H9 (cell line): Measurements from ENCODE around the gene BICD1. TPM values are rescaled to one million over a fixed set of nuclear protein-coding genes. Genes with fewer than 3 reads are reported as not detected.

ENCODE experiments used
- DNase-seq: peaks from one replicate; pipeline ENCODE4 v3.0.0-alpha.2; 2017
- H2AFZ ChIP-seq: one replicate; pipeline ENCODE4 v1.6.1; 2013; ENCODE audit warnings: mild to moderate bottlenecking, low read length, control low read depth, moderate library complexity
- H2AK5ac ChIP-seq: 2 replicates; pipeline ENCODE4 v1.6.1; 2013; ENCODE audit warnings: low read length, control low read depth, mixed read lengths; ENCODE audit not compliant: insufficient read length
- H2BK120ac ChIP-seq: one replicate; pipeline ENCODE4 v1.6.1; 2013; ENCODE audit warnings: low read depth, mild to moderate bottlenecking, low read length, control low read depth, inconsistent platforms; ENCODE audit not compliant: poor library complexity, severe bottlenecking
- H2BK12ac ChIP-seq: 2 replicates; pipeline ENCODE4 v1.6.1; 2013; ENCODE audit warnings: low read length, control low read depth, mixed read lengths, low read depth; ENCODE audit not compliant: insufficient read length
- H2BK15ac ChIP-seq: 2 replicates; pipeline ENCODE4 v1.6.1; 2013; ENCODE audit warnings: low read depth, low read length, control low read depth
- H2BK20ac ChIP-seq: one replicate; pipeline ENCODE4 v1.6.1; 2013; ENCODE audit warnings: low read depth, mild to moderate bottlenecking, low read length, control low read depth, inconsistent platforms; ENCODE audit not compliant: poor library complexity, severe bottlenecking
- H2BK5ac ChIP-seq: 2 replicates; pipeline ENCODE4 v1.6.1; 2013; ENCODE audit warnings: low read length, control low read depth, mixed read lengths; ENCODE audit not compliant: insufficient read length
- H3K14ac ChIP-seq: 2 replicates; pipeline ENCODE4 v1.6.1; 2013; ENCODE audit warnings: low read length, control low read depth; ENCODE audit not compliant: insufficient read depth
- H3K18ac ChIP-seq: 2 replicates; pipeline ENCODE4 v1.6.1; 2013; ENCODE audit warnings: low read depth, mild to moderate bottlenecking, mixed read lengths, low read length, control low read depth; ENCODE audit not compliant: insufficient read length
- H3K23ac ChIP-seq: 2 replicates; pipeline ENCODE4 v1.6.1; 2013; ENCODE audit warnings: low read length, control low read depth, mixed read lengths, low read depth; ENCODE audit not compliant: insufficient read length
- H3K23me2 ChIP-seq: 2 replicates; pipeline ENCODE4 v1.6.1; 2013; ENCODE audit warnings: low read depth, mild to moderate bottlenecking, mixed read lengths, low read length, control low read depth; ENCODE audit not compliant: insufficient read length, poor library complexity, severe bottlenecking
- H3K27ac ChIP-seq: 2 replicates; pipeline ENCODE4 v1.5.1; 2013; ENCODE audit warnings: low read length, control low read depth, mixed read lengths, low read depth; ENCODE audit not compliant: insufficient read length
- H3K27me3 ChIP-seq: 2 replicates; pipeline ENCODE4 v1.6.1; 2013; ENCODE audit warnings: low read length, control low read depth, inconsistent platforms; ENCODE audit not compliant: insufficient read depth
- H3K4ac ChIP-seq: 2 replicates; pipeline ENCODE4 v1.6.1; 2013; ENCODE audit warnings: low read depth, mild to moderate bottlenecking, control low read depth, inconsistent platforms, low read length, moderate library complexity
- H3K4me1 ChIP-seq: 2 replicates; pipeline ENCODE4 v1.6.1; 2013; ENCODE audit warnings: low read length, control low read depth, inconsistent platforms; ENCODE audit not compliant: insufficient read depth
- H3K4me2 ChIP-seq: 2 replicates; pipeline ENCODE4 v1.6.1; 2013; ENCODE audit warnings: low read length, control low read depth, mixed read lengths; ENCODE audit not compliant: insufficient read length, insufficient read depth
- H3K56ac ChIP-seq: 2 replicates; pipeline ENCODE4 v1.6.1; 2013; ENCODE audit warnings: low read depth, mild to moderate bottlenecking, mixed read lengths, low read length, control low read depth; ENCODE audit not compliant: insufficient read length
- H3K79me1 ChIP-seq: 2 replicates; pipeline ENCODE4 v1.6.1; 2013; ENCODE audit warnings: low read depth, mild to moderate bottlenecking, moderate library complexity, low read length, control low read depth, inconsistent platforms; ENCODE audit not compliant: insufficient read depth, poor library complexity, severe bottlenecking
- H3K79me2 ChIP-seq: 2 replicates; pipeline ENCODE4 v1.6.1; 2013; ENCODE audit warnings: low read length, control low read depth, inconsistent platforms; ENCODE audit not compliant: insufficient read depth
- H3K9ac ChIP-seq: 2 replicates; pipeline ENCODE4 v1.6.1; 2013; ENCODE audit warnings: low read length, control low read depth, mixed read lengths; ENCODE audit not compliant: insufficient read length; ENCODE audit errors: extremely low read depth
- H3K9me3 ChIP-seq: one replicate; pipeline ENCODE4 v1.6.1; 2013; ENCODE audit warnings: low read depth, low read length, inconsistent platforms; ENCODE audit not compliant: control insufficient read depth
- H3T11ph ChIP-seq: one replicate; pipeline ENCODE4 v1.6.1; 2013; ENCODE audit warnings: mild to moderate bottlenecking, low read length, control low read depth, inconsistent platforms
- H4K20me1 ChIP-seq: one replicate; pipeline ENCODE4 v1.6.1; 2013; ENCODE audit not compliant: control insufficient read depth, insufficient read length, insufficient read depth
- H4K5ac ChIP-seq: 2 replicates; pipeline ENCODE4 v1.6.1; 2013; ENCODE audit warnings: low read depth, mild to moderate bottlenecking, mixed read lengths, low read length, control low read depth; ENCODE audit not compliant: insufficient read length
- H4K8ac ChIP-seq: replicated peaks from 2 replicates; pipeline ENCODE4 v1.6.1; 2013; ENCODE audit warnings: low read length, control low read depth, mixed read lengths, low read depth; ENCODE audit not compliant: insufficient read length
- H4K91ac ChIP-seq: 2 replicates; pipeline ENCODE4 v1.6.1; 2013; ENCODE audit warnings: low read depth, mild to moderate bottlenecking, moderate library complexity, mixed read lengths, low read length, control low read depth; ENCODE audit not compliant: insufficient read length
- H3K27ac Mint-ChIP-seq, 3 experiments: 2 replicates in 2 of 3; 3 replicates in 1 of 3; pipeline ENCODE4 v1.8.0; 2020 to 2021; ENCODE audit warnings: mixed read lengths in 3 of 3, mild to moderate bottlenecking in 1 of 3, moderate library complexity in 1 of 3
- H3K27me3 Mint-ChIP-seq: 2 replicates; pipeline ENCODE4 v1.8.0; 2021; ENCODE audit warnings: low read depth, mild to moderate bottlenecking, moderate library complexity, mixed read lengths
- H3K36me3 Mint-ChIP-seq, 3 experiments: 2 replicates in 2 of 3; 3 replicates in 1 of 3; pipeline ENCODE4 v1.8.0; 2020 to 2021; ENCODE audit warnings: low read depth in 3 of 3, mixed read lengths in 3 of 3; ENCODE audit not compliant: insufficient read depth in 1 of 3
- H3K4me1 Mint-ChIP-seq, 2 experiments: 2 replicates each; pipeline ENCODE4 v1.8.0; 2020; ENCODE audit warnings: mixed read lengths in 2 of 2
- H3K4me3 Mint-ChIP-seq, 2 experiments: 2 replicates in 1 of 2; 3 replicates in 1 of 2; pipeline ENCODE4 v1.8.0; 2020 to 2021; ENCODE audit warnings: mild to moderate bottlenecking in 2 of 2, mixed read lengths in 2 of 2, moderate library complexity in 1 of 2
- H3K9me3 Mint-ChIP-seq, 2 experiments: 2 replicates in 1 of 2; 3 replicates in 1 of 2; pipeline ENCODE4 v1.8.0; 2020; ENCODE audit warnings: mild to moderate bottlenecking in 2 of 2, mixed read lengths in 2 of 2, moderate library complexity in 1 of 2
- CTCF ChIP-seq: fragments of 200-600 bp; sonication (generic); conservative IDR thresholded peaks from 3 replicates; pipeline ENCODE4 v1.8.0; 2021; ENCODE audit warnings: antibody characterized with exemption, mild to moderate bottlenecking
- WGBS: extraction: QIAGEN DNeasy Blood & Tissue Kit; methylation state at CpG from one replicate; pipeline ENCODE4 v1.1.7; 2013; ENCODE audit warnings: missing lambda C conversion rate, low lambda C conversion rate, mixed read lengths; ENCODE audit not compliant: insufficient read length; ENCODE audit errors: extremely low coverage; 5-methylcytosine and 5-hydroxymethylcytosine counted together
- total RNA-seq: library from RNA; stranded (reverse); gene quantifications from 2 replicates; pipeline ENCODE4 v1.2.1, GENCODE V29; 2021

The BICD1 gene
- total RNA-seq, 1 experiment from 2014 or later, result 134 TPM

GRCh38 chr12:32248441-32249140 lies 141.9 kb downstream of the BICD1 start:
- no peak overlapping the region for H3K56ac ChIP-seq
- TF ChIP-seq CTCF, result no peak
- no peak overlapping the region for H2AFZ ChIP-seq
- no peak overlapping the region for H2BK5ac ChIP-seq
- H3K27ac ChIP-seq, result no peak overlapping the region
- no peaks in the 10 kb centered on the region for H3K23me2 ChIP-seq
- DNase-seq, result no peak
- Mint-ChIP-seq H3K9me3 (peaks cover 9 to 17% of the 10 kb centered on the region in 2 experiments), H3K27ac (peak overlapping the region; percentile 32 to 98 (median 77); a peak in 4 of 7 replicates), H3K27me3 (no peaks in the 10 kb centered on the region), H3K4me3 (no peak overlapping the region), H3K4me1 (peaks cover 36 to 40% of the 10 kb centered on the region in 2 experiments), H3K36me3 (peaks cover 15 to 30% (median 28%) of the 10 kb centered on the region in 3 experiments)
- no peak overlapping the region for H2AK5ac ChIP-seq
- no peak overlapping the region for H2BK12ac ChIP-seq
- H3T11ph ChIP-seq, result no peak overlapping the region
- no peak overlapping the region for H4K5ac ChIP-seq
- peaks cover 8% of the 10 kb centered on the region for H3K4me1 ChIP-seq
- H4K8ac ChIP-seq, result no peak overlapping the region
- no peak overlapping the region for H3K23ac ChIP-seq
- H4K91ac ChIP-seq, result no peak overlapping the region
- no peak overlapping the region for H2BK20ac ChIP-seq
- no peak overlapping the region for H2BK15ac ChIP-seq
- no peak overlapping the region for H3K14ac ChIP-seq
- H3K9ac ChIP-seq, result no peak overlapping the region
- no CpG with 5 or more reads among the region's 5 CpGs for WGBS
- H3K79me2 ChIP-seq, result no peaks in the 10 kb centered on the region; the same call in 1 of the 2 replicates
- H3K79me1 ChIP-seq, result no peaks in the 10 kb centered on the region
- no peaks in the 10 kb centered on the region for H3K27me3 ChIP-seq
- no peak overlapping the region for H3K4ac ChIP-seq
- H3K18ac ChIP-seq, result no peak overlapping the region
- no peak overlapping the region for H3K4me2 ChIP-seq
- H3K9me3 ChIP-seq, result peaks cover 5% of the 10 kb centered on the region
- H2BK120ac ChIP-seq, result no peak overlapping the region
- no peaks in the 10 kb centered on the region for H4K20me1 ChIP-seq
